Keratinocyte (primary cell): Measurements from ENCODE around the gene SLC35B2.

ENCODE experiments used
- EZH2 ChIP-seq: IDR thresholded peaks from one replicate; pipeline ENCODE4 v1.6.1; 2012; ENCODE audit warnings: inconsistent platforms, mild to moderate bottlenecking, low read length, moderate library complexity
- TF ChIP-seq, protein P1 (sequence below), 3 experiments: IDR thresholded peaks in 1 of 3; conservative IDR thresholded peaks in 1 of 3; optimal IDR thresholded peaks in 1 of 3; 2 replicates in 2 of 3; 3 replicates in 1 of 3; pipeline versions ENCODE3 to v1.5.1; 2011; ENCODE audit warnings: low read length in 3 of 3, mild to moderate bottlenecking in 3 of 3, moderate library complexity in 2 of 3, control low read depth in 1 of 3, inconsistent platforms in 1 of 3; ENCODE audit not compliant: insufficient read depth in 2 of 3; ENCODE audit errors: extremely low read depth in 1 of 3

DNA sequence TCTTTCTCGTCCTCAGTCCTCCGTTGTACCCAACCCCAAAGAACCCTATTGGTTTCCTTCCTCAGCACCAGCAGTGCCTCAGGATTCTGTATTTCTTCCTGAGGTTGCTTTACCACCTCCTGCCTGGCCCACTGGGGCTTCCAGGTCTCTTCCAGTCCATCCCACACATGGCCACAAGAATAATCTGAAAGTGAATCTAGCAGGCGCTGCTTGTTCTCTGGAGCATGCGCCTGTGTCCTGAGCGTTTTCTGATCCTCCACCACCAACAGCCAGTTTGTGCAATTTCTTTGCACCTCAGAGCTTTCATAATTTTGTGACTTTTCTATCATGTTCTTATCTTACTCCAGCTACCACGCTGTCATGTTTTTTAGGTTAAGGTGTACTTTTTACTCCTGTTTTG lies 22.1 kb downstream of the SLC35B2 start:
- TF ChIP-seq, protein P1, sequence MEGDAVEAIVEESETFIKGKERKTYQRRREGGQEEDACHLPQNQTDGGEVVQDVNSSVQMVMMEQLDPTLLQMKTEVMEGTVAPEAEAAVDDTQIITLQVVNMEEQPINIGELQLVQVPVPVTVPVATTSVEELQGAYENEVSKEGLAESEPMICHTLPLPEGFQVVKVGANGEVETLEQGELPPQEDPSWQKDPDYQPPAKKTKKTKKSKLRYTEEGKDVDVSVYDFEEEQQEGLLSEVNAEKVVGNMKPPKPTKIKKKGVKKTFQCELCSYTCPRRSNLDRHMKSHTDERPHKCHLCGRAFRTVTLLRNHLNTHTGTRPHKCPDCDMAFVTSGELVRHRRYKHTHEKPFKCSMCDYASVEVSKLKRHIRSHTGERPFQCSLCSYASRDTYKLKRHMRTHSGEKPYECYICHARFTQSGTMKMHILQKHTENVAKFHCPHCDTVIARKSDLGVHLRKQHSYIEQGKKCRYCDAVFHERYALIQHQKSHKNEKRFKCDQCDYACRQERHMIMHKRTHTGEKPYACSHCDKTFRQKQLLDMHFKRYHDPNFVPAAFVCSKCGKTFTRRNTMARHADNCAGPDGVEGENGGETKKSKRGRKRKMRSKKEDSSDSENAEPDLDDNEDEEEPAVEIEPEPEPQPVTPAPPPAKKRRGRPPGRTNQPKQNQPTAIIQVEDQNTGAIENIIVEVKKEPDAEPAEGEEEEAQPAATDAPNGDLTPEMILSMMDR (optimal IDR thresholded peaks at IDR 0.05 in 1 of 3, IDR thresholded peaks at IDR 0.05 in 1 of 3, conservative IDR thresholded peaks at IDR 0.05 in 1 of 3; ENCODE audit: extremely low read depth in 1 of 3, insufficient read depth in 2 of 3, low read length in 3 of 3), result no peak
- TF ChIP-seq EZH2, result no peak
